CD4-positive, alpha-beta T cell treated with Interferon gamma for 1 hour (primary cell): ENCODE measurements around the gene POLR2M.

Experiments used
- DNase-seq: peaks from one replicate; pipeline ENCODE4 v3.0.0-alpha.2; 2020

POLR2M gene

DNA sequence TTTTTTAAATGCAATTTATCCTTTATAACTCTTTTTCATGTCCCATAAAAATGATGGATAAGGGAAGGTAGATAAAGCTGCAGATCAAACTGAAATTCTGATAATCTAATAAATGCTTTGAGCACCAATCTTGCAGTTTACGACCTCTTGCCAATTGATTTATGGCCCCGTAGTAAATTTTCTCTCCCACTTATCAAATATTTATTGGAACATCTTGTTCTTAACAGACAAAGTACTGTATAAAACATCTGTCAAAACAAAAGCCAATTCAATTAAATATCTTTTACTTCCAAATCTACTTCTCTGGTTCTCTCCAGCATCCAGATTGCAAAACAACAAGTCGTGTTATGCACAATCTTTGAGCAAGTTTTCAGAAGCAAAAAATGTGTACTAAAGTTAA lies 34.6 kb downstream of the POLR2M start:
- no peak for DNase-seq

DNA sequence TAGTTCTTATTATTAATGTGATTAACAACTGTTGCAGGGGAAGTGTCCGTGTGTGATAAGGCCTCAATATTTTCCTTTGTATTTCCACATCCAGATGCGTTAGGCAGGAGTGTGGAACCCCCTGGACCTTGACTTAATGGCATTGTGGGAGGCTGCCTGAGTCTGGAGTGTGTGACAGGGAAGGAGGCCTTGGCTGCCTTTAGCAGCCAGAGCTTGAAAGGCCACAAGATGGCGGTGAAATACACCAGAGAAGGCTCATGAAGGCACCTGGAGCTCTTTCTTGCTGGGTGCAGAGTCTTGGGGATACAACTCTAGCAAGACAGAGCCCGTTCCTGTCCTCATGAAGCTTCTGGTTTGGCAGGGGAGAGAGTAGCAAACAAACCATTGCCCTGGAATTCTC lies 36.9 kb downstream of the POLR2M start:
- no peak for DNase-seq

DNA sequence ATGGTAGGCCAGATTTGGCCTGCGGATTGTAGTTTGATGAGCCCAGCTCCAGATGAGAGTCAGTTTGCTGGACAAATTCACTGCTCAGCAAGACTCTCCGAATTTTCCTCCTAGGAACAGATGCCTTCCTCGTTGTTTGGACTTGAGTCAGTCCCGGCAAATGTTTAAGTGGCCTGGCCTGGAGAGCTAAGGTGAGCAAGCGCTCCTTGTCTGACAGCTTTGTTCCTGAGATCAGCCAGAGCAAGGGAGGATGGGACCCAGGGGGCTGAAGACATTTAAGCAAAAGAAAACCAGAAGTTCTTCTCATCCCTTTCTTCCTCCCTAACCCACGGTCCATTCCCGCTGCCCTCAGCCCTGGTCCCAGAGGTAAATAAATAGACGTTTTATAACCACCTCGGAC lies 40.3 kb downstream of the POLR2M start:
- no peak for DNase-seq

DNA sequence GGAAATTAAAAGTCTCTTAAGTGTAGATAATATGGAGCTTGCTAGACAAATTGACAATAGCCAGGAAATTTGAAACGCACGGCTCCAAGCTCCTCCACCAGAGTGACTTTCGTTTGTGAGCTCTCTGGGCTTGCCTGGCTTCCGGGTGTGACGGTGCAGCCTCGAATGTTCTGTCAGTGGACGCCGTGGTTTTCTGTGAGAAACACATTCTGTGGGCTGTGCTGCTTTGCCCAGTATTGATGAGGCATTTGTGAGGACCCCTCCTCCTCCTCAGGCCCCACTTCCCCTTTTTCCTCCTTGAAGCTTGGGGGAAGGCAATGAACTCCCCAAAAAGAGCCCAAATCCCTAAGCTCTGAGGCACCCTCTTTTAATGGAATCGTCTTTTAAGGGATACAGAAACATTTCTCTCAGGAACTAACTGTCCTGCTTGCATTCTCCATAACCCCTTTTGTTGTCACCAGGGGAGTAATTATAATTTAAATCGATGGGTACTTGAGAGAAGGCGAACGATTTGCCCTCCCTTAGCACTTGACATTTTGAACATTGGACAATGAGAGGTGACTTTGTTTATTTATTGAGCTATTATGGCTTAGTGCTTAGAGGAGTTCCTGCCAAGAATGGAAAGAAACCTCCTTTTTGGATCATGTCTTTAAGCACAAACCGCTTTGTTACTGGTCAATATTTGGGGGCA lies 40.8 kb downstream of the POLR2M start:
- peak; percentile 14 for DNase-seq

DNA sequence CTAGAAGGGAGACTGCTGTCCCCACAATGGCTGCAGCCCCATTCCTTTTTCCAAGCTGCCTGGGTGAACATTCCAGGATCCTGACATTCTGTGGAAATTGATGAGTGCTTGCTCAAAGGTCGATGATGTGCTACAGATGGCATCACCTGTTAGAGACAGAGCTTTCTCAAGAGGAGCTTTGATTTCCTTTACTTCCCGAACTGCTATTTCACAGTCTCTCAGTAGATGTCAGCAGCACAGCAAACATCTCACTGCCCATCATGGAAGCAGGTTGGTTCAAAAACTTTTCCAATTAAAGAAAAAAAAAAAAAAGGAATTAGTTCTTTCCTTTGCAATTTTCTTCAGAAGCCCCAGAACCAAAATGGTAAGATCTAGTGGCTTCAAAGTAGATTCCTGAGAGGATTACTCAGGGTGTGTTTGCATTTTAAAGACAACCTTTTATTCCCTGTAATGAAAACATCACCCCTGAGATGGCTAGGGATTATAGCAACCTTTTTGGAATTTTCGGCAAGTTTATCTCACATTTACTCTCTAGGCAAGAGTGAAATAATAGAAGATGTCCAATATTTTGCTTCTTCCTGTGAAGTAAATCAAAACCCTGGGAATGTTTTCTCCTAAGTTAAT lies 44.8 kb downstream of the POLR2M start:
- no peak for DNase-seq

DNA sequence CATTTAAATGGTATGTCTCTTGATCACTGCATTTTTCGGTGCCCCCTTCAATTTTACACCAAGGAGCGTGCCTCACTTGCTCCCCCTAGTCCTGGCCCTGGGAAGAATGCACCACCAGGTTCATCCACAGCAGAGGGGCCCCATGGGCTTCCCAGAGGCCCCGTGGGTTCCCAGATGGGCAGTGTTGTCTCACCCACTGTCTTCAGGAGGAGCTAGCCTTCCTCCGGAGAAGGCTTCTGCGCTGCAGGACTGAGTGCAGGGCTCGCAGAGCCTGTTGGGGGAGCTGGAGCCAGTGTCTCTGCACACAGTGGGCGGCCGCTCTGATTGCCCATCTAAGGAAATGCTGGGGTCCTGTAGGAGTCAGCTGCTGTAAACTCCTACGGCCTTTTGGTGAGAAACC lies 45.9 kb downstream of the POLR2M start:
- no peak for DNase-seq

DNA sequence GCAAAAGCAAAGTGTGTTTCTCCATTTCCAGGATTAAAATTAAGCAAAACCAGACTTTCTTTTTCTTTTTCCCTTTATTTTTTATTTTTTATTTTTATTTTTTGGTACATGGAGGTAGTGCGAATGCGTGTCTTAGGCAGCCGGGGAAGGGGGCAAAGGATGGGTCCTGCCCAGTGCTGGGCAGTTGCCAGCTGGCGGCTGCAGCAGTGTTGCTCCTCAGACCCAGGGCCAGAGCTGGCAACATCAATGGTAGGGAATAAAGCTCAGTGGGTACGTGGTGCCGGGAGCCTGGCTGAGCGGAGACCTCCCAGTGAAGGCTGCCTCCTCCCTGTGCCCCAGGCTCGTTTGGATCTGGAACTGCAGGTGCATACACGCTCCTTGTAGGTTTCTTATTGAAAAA lies 46.3 kb downstream of the POLR2M start:
- DNase-seq = no peak

DNA sequence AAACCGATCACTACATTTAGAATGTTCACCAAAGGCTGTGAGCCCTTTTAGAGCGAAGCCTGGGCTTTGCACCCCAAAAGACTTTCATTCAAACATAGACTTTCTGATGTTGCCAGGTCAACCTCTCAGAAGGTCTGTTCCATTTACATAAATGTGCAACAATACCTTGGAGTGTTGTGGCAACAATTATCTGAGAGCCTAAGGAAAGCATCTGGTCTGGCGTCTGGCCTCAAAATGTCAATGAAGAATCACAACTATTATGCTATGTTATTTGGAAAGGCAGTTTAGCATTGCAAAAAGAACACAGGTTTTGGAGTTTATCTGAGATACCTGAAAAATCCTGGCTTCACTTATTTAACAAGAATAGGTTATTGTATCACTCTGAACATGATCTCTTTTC lies 50.0 kb downstream of the POLR2M start:
- DNase-seq = no peak

DNA sequence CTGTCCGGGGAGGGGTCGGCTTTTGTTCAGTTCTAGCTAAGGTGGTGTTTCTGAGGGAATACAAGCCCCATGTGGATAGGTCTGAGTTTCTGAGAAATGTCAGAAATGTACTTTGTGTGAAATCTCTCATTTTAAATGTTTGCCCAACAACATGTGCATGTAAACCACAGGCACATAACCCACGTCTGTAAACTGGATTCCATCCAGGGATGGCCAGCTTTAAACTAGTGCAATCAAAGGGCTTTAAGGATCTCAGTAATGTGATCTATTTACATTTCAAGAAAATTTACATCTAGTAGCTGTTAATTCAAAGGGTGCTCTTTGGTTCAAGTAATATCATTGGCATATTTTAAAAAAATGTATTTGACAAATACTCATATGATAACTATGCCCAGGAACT lies 52.0 kb downstream of the POLR2M start:
- no peak for DNase-seq

DNA sequence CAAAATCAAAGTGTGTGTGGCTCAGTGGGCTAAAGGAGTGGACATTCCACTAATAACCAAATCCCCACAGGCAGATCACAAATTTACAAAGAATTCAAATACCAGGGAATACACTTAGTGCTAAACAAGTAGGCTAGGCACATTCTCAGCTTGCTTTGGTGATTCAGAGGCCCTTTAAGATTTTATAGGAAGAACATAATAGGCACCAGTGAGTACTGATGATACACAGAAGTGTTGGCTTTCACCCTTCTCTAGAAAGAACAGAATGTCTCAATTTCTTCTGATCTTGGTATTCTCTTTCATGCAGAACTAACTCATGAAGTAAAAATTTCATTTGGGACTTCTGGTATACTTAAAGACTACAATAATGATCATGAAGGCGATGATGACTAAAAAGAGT lies 55.0 kb downstream of the POLR2M start:
- no peak for DNase-seq

DNA sequence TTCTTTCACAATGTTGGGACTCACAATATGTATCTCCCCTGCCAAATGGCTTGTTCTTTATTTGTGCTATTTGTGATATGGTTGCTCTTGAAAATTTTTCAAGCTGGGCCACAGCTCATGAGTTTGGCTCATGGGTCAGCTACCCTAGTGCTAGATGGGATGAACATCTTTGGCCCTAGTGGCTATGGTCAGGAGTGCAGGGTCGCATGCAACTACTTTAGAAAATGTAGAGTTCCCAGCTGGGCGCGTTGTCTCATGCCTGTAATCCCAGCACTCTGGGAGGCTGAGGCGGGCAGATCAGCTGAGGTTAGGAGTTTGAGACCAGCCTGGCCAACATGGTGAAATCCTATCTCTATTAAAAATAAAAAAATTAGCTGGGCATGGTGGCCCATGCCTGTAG lies 55.8 kb downstream of the POLR2M start:
- no peak for DNase-seq

DNA sequence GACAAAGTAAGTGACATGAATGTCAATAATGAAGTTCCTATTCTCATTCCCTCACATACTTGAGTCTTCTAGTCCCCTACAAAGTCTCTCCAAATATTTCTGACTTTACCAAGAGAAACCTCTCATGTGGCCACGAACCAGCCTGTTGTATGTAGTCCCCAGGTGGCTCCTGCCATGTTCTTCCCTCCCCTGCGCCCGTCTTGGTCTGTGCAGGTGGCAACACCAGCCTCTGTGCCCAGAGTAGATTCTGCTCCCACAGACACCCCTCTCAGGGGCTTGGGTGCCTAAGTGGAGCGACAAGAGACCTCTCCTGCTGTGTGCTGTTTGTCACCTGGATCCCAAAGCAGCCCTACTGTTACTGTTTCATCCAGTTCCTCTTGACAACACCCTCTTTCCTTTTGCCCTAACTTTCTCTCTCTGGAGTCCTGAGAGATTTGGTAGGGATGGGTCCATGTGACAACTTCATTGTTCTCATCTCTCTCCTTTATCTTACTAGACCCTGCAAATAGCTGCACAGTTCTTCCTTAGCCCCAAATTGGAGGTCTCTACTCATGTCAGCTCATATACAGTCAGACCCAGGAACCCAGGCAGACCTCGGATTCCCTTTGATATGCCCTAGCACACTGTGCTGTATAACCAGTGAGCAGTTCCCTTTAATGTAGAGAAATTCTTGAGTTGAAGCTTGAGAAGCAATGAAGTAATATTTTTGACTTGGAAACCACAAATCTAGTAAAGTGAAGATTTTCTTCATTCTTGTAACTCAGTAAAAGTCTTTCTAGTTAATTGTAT lies 56.9 kb downstream of the POLR2M start:
- DNase-seq = no peak
